ENCODE data around the gene BRAF. TPM values are rescaled to one million over a fixed set of nuclear protein-coding genes. Genes with fewer than 3 reads are reported as not detected.
"Not testable (repeated sequence)": the region's sequence is repeated elsewhere in the genome, so short reads cannot be mapped to it uniquely, and the experiment has no call there.

Gene BRAF
- total and polyA plus RNA-seq, 11 donors, result 6.7 to 33.5 (median 23.4) TPM

- ATAC-seq (no peak), DNase-seq (no peak)
- Histone ChIP-seq H3K4me1 (no peaks in the 10 kb centered on the region), H3K27me3 (no peaks in the 10 kb centered on the region), H3K36me3 (no peaks in the 10 kb centered on the region), H3K4me3 (no peak overlapping the region), H3K27ac (no peak overlapping the region), H3K9me3 (peaks cover 0 to 3% (median 0%) of the 10 kb centered on the region in 12 donors)
- 54 to 61% (median 58%) methylated on average over 2 of the region's 2 CpGs for WGBS, 4 donors
- intact Hi-C loops (cut with DNase I), result no loop called here
- TF ChIP-seq POLR2A (IDR thresholded peaks at IDR 0.05) (no peak), CTCF (IDR thresholded peaks at IDR 0.05) (no peak)
These were observed 42.7 kb upstream of the BRAF start for GRCh38 chr7:140967438-140967837.

GRCh38 chr7:140966561-140967233 is 42.0 kb upstream of the BRAF start:
- H3K27me3 ChIP-seq, result no peaks in the 10 kb centered on the region

GRCh38 chr7:140961117-140961516 is 36.4 kb upstream of the BRAF start:
- DNase-seq, result no peak
- Histone ChIP-seq H3K27me3 (no peaks in the 10 kb centered on the region), H3K4me3 (no peak overlapping the region), H3K4me1 (no peaks in the 10 kb centered on the region), H3K9me3 (peaks cover 0 to 16% (median 0%) of the 10 kb centered on the region in 12 donors), H3K27ac (no peak overlapping the region), H3K36me3 (no peaks in the 10 kb centered on the region)
- WGBS, 4 donors, result 91 to 95% (median 92%) methylated on average over 4 of the region's 4 CpGs
- TF ChIP-seq CTCF (IDR thresholded peaks at IDR 0.05), result no peak
- no peak for TF ChIP-seq POLR2A (IDR thresholded peaks at IDR 0.05)
- intact Hi-C loops (cut with DNase I), result no loop called here
- ATAC-seq, result no peak

More at GRCh38 chr7:140966561-140967233, 42.0 kb upstream of the BRAF start:
- no peak for ATAC-seq
- no peak for DNase-seq
- intact Hi-C loops (cut with DNase I), result no loop called here
- Histone ChIP-seq H3K9me3 (peaks cover 0 to 3% (median 0%) of the 10 kb centered on the region in 12 donors), H3K36me3 (no peaks in the 10 kb centered on the region), H3K4me3 (no peak overlapping the region), H3K27ac (no peak overlapping the region), H3K4me1 (no peaks in the 10 kb centered on the region)
- no peak for TF ChIP-seq POLR2A (IDR thresholded peaks at IDR 0.05)
- TF ChIP-seq CTCF (IDR thresholded peaks at IDR 0.05), result no peak
- 61 to 63% (median 63%) methylated on average over 5 of the region's 5 CpGs for WGBS, 4 donors

- peaks cover 0 to 16% (median 0%) of the 10 kb centered on the region in 12 donors for H3K9me3 ChIP-seq
- DNase-seq; H3K4me1 ChIP-seq; intact Hi-C loops (cut with DNase I); H3K27me3 ChIP-seq; H3K36me3 ChIP-seq; H3K27ac ChIP-seq; H3K4me3 ChIP-seq; ATAC-seq: not testable (repeated sequence)
- WGBS, 4 donors, result 93 to 96% (median 94%) methylated on average over 20 to 25 of the region's 25 CpGs
These were observed 32.3 kb upstream of the BRAF start for GRCh38 chr7:140956997-140957396.

- no peaks in the 10 kb centered on the region for H3K36me3 ChIP-seq
- intact Hi-C loops (cut with DNase I), result no loop called here
- no peaks in the 10 kb centered on the region for H3K4me1 ChIP-seq
- TF ChIP-seq CTCF (IDR thresholded peaks at IDR 0.05) (no peak), POLR2A (IDR thresholded peaks at IDR 0.05) (no peak)
- DNase-seq, result no peak
- no peaks in the 10 kb centered on the region for H3K27me3 ChIP-seq
- no peak overlapping the region for H3K27ac ChIP-seq
- H3K4me3 ChIP-seq, result no peak overlapping the region
- no peaks in the 10 kb centered on the region for H3K9me3 ChIP-seq
- no peak for ATAC-seq
- WGBS, 4 donors, result 61 to 68% (median 64%) methylated on average over 2 of the region's 2 CpGs
These were observed 21.2 kb upstream of the BRAF start for GRCh38 chr7:140945940-140946339.

- H3K4me3 ChIP-seq; H3K27ac ChIP-seq; H3K9me3 ChIP-seq; ATAC-seq; DNase-seq; H3K27me3 ChIP-seq; H3K4me1 ChIP-seq; H3K36me3 ChIP-seq; intact Hi-C loops (cut with DNase I): not testable (repeated sequence)
- whole genome bisulfite sequencing, 4 donors, result 96 to 97% (median 97%) methylated on average over 5 of the region's 5 CpGs
These were observed 17.5 kb upstream of the BRAF start for GRCh38 chr7:140942242-140942641.

Measured in heart left ventricle (tissue), 16 donors.